DMS153 (cell line): ENCODE data around the gene DOCK8.

ENCODE experiments used
- DNase-seq: peaks from one replicate; lab custom pipeline; 2025; lab: John Stamatoyannopoulos, UW

DOCK8 gene

GRCh38 chr9:266228-266627, 51.6 kb downstream of the DOCK8 start:
- DNase-seq, result no peak

- no peak for DNase-seq
Observed at GRCh38 chr9:268616-269015, 54.0 kb downstream of the DOCK8 start.

- DNase-seq, result no peak
Observed at GRCh38 chr9:269081-269711, 54.5 kb downstream of the DOCK8 start.

- no peak for DNase-seq
Observed at GRCh38 chr9:270657-271237, 56.1 kb downstream of the DOCK8 start.

GRCh38 chr9:272251-273213, 57.9 kb downstream of the DOCK8 start:
- no peak for DNase-seq

- no peak for DNase-seq
Observed at GRCh38 chr9:274406-274805, 59.7 kb downstream of the DOCK8 start.

- no peak for DNase-seq
Observed at GRCh38 chr9:277601-278295, 63.1 kb downstream of the DOCK8 start.

- no peak for DNase-seq
Observed at GRCh38 chr9:278651-279050, 64.0 kb downstream of the DOCK8 start.

GRCh38 chr9:279674-280073, 65.0 kb downstream of the DOCK8 start:
- no peak for DNase-seq

GRCh38 chr9:281741-282645, 67.3 kb downstream of the DOCK8 start:
- no peak for DNase-seq

- DNase-seq, result no peak
Observed at GRCh38 chr9:286071-286740, 71.5 kb downstream of the DOCK8 start.

- no peak for DNase-seq
Observed at GRCh38 chr9:289121-289520, 74.5 kb downstream of the DOCK8 start.

GRCh38 chr9:292915-293314, 78.2 kb downstream of the DOCK8 start:
- DNase-seq, result no peak

- no peak for DNase-seq
Observed at GRCh38 chr9:295576-295975, 80.9 kb downstream of the DOCK8 start.

- DNase-seq, result no peak
Observed at GRCh38 chr9:296411-296810, 81.7 kb downstream of the DOCK8 start.

GRCh38 chr9:297104-297972, 82.7 kb downstream of the DOCK8 start:
- no peak for DNase-seq

- DNase-seq, result no peak
Observed at GRCh38 chr9:303502-303901, 88.8 kb downstream of the DOCK8 start.

- DNase-seq, result no peak
Observed at GRCh38 chr9:304106-304505, 89.4 kb downstream of the DOCK8 start.

- no peak for DNase-seq
Observed at GRCh38 chr9:304519-305185, 90.0 kb downstream of the DOCK8 start.
